Aortic smooth muscle cell (primary cell): ENCODE data around the gene ACSM5. TPM values are rescaled to one million over a fixed set of nuclear protein-coding genes. Genes with fewer than 3 reads are reported as not detected.

Experiments
- total RNA-seq: library from RNA; depleted of rRNA; stranded (reverse); fragments of >200 nt; gene quantifications from 2 replicates; pipeline ENCODE4 v1.2.3, GENCODE V29; 2014

Gene ACSM5, protein sequence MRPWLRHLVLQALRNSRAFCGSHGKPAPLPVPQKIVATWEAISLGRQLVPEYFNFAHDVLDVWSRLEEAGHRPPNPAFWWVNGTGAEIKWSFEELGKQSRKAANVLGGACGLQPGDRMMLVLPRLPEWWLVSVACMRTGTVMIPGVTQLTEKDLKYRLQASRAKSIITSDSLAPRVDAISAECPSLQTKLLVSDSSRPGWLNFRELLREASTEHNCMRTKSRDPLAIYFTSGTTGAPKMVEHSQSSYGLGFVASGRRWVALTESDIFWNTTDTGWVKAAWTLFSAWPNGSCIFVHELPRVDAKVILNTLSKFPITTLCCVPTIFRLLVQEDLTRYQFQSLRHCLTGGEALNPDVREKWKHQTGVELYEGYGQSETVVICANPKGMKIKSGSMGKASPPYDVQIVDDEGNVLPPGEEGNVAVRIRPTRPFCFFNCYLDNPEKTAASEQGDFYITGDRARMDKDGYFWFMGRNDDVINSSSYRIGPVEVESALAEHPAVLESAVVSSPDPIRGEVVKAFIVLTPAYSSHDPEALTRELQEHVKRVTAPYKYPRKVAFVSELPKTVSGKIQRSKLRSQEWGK
- total RNA-seq = 0.26 TPM in 1 of 2 replicates, not detected in the other

DNA sequence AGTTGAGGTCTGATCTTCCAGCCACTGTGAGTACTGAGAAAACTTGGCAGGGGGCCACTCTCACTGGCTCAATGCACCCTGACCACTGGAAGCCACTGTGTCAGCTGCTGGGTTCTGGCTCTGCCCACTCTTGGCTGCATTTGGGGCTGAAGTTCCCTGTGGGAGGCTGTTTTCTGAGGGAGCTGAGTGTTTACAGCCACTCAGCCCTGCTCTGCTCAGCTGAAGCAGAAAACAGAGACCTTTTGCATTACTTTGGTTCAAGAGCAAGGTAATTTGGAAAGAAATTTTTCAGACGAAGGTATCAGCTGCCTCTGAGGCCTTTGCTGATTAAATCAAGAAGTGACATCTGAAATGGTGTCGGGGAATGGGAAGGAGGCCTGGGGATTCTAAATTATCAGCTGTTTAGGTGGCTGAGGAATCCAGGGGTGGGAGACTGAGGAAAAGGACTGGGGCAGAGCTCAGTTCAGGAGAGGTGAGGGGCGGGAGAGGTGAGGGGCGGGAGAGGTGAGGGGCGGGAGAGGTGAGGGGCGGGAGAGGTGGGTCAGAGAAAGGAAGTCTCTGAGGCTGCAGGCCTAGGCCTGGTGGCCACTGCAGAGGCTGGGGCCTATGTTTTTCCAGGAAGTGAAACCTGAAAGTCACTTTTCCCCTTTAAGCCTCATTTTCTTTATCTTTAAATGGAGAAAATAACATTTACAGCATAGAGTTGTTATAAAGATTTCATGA, at the start of gene ACSM5:
Gene ACSM5, plus strand, starts transcription at position 137 of the 723 bp plus-strand sequence. CDS start 1,951 bp downstream, outside the sequence.

DNA sequence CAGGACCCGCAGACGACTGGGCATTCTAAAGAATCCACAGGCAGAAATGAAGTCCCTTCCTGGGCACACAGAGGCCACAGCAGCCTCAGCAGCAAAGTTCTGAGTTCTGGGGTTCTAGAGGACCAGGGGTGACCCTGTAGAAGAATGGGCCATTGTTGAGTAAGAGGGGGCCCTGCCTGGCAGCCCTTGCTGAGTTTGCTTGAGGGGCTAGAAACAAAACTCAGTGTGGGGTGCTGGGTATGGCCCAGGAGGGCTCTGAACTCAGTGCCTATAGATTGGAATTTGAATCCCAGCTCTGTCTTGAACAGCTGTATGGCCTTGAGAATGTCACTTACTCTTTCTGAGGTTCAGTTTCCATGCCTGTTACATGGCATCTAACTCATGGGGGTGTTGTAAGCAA, 4.7 kb upstream of the ACSM5 start, which contains the start of gene PDILT:
Gene PDILT, minus strand, starts transcription at position 101 of the 400 bp plus-strand sequence. CDS start 5,437 bp downstream, outside the sequence.

GRCh38 chr16:20451364-20451763, 42.0 kb downstream of the ACSM5 start, which contains the start of gene ACSM2A:
ACSM2A (plus strand) TSS chr16:20451521; CDS start chr16:20460115, 8,594 bp downstream.

Other genes starting within 250 kb of the ACSM5 start
- gene GP2, start 82.0 kb upstream of the ACSM5 start, total RNA-seq = not detected in 2 replicates
- not detected in 2 replicates for gene UMOD, start 56.8 kb upstream of the ACSM5 start, total RNA-seq
- gene PDILT, start 4.8 kb upstream of the ACSM5 start, total RNA-seq = not detected in 2 replicates
- not detected in 2 replicates for gene ACSM2A, start 42.0 kb downstream of the ACSM5 start, total RNA-seq
- gene ACSM2B, start 166.8 kb downstream of the ACSM5 start, total RNA-seq = not detected in 2 replicates